HuH-7 (cell line): Measurements from ENCODE around the gene TPSG1.
"Not testable (repeated sequence)": the region's sequence is repeated elsewhere in the genome, so short reads cannot be mapped to it uniquely, and the experiment has no call there.

ENCODE experiments used
- DNase-seq: peaks from one replicate; pipeline ENCODE4 v3.0.0; 2011; ENCODE audit warnings: low spot score

The TPSG1 gene

DNA sequence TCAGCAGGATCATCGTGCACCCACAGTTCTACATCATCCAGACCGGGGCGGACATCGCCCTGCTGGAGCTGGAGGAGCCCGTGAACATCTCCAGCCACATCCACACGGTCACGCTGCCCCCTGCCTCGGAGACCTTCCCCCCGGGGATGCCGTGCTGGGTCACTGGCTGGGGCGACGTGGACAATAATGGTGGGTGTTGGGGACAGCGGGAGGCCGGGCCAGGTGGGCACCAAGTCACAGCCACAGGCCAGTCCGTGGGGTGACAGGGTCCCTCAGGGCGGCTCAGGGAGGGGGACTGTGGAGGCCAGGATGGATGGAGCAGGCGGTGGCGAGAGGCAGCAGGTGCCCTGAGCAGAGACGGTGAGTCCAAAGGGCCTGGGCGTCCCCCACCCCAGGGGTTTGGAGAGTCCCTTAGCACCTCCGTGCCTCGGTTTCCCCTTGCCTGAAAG, 31.8 kb upstream of the TPSG1 start:
- DNase-seq: no peak

GRCh38 chr16:1256296-1256873, 31.3 kb upstream of the TPSG1 start:
- DNase-seq: not testable (repeated sequence)

DNA sequence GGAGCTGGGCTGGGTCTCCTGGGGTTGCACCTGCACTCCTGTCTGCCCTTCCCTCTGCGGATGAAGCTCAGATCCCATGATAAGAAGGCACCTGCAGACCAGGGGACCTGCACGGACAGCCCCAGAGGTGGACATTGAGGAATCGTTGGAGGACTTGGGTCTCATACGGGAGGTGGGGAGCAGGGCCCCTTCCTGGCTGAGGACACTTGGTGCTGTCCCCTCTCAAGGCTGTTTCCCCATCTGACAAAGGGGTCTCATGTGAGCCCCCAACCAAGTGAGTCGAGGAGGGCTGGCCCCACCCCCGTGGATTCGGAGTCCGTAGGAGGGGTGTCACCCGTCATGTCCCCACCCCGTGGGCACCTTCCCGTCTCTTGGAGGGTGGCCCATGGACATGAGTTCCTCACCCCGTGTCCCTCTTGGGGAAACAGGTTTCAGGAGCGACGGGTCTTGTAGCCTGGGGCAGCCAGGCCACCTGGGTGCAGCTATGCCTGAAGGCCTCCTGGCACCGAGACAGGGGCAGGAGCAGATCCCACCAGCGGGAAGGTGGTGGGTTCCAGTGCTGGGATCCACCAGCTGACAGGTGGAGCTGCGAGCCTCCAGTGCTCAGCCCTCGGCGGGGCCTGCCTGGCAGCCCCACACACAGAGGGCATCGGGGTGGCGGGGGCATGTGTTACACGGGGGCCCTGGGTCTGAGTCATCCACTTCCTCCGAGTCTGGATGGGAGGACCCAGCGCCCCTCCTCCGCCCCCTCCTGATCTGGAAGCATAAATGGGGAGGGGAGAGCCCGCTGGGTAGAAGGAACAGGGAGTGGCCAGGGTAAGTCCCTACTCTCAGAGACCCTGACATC, 30.4 kb upstream of the TPSG1 start, which contains the start of gene TPSD1:
TSS of gene TPSD1 (plus strand) at position 794 of the 847 bp plus-strand sequence. CDS start 212 bp downstream, outside the sequence.
- DNase-seq: not testable (repeated sequence)

DNA sequence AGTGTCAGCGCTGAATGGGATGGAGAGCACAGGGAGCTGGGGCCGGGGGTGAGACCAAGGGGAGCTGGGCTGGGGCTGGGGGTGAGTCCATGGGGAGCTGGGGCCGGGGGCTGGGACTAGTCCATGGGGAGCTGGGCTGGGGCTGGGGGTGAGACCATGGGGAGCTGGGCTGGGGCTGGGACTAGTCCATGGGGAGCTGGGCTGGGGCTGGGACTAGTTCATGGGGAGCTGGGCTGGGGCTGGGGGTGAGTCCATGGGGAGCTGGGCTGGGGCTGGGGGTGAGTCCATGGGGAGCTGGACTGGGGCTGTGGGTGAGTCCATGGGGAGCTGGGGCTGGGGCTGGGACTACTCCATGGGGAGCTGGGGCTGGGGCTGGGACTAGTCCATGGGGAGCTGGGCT, 29.8 kb upstream of the TPSG1 start:
- not testable (repeated sequence) for DNase-seq

DNA sequence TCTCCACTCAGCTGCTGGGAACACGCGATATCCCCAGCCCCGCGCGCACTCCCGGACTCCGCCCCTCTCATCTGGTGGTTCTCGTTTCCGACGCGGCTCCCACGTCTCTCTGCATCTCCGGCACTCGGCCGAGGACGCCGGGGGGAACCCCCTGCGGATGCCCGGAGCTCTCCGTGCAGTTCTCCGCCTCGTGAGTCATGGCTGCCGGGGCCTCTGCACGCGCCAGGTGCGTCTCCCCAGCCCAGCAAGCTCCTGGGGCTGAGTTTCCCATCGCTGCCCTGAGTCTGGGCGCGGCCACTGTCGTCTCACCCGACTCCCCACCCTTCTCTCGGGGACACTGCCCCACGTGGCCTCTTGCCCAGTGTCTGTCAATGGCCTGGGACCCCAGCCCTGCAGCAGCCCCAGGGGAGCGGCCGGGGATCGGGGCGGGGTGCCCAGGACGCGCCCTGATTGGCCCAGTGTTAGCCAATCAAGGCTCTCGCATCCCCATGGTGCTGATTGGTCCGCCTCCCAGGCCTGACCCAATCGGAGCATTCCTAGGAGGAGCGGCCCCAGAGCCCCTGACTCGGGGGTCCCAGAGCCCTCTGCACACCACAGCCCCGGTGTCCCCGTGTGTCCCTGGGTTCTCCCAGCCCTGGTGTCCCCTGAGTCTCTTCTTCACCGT, 28.8 kb upstream of the TPSG1 start:
- DNase-seq: not testable (repeated sequence)

DNA sequence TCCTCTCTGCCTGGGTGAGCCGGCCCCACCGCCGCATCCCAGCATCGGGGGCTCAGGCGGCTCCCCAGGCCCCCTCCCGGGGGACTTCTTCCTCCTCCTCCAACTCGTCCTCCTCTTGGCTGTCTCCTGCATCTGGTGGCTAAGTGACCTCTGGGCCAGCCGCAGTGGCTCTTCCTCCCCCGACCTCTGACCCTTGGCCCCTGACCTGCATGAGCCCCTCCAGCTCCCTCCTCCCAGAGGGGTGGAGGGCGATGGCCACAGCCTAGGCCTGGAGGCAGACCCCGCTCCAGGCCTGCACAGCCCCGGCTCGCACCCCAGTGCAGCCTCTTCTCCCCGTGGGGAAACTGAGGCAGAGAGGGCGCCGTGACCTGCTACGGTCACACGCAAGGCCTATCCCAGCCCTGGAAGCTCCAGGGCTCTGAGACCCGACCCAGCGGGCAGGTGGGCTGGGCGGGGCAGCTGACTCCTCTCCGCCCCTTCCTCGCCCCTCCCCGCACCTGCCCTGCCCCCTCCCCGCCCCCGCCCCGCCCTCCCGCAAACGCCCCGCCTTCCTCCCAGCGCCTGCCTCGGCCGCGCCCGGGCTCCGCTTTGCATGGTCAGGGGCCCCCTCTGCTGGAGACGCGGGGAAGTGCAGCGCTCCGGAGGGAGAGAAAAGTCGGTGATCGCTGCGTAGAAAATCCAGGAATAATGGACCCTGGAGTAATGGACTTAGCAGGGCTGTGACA, 24.1 kb upstream of the TPSG1 start:
- DNase-seq: not testable (repeated sequence)

GRCh38 chr16:1247903-1248537, 23.0 kb upstream of the TPSG1 start:
- DNase-seq: not testable (repeated sequence)

DNA sequence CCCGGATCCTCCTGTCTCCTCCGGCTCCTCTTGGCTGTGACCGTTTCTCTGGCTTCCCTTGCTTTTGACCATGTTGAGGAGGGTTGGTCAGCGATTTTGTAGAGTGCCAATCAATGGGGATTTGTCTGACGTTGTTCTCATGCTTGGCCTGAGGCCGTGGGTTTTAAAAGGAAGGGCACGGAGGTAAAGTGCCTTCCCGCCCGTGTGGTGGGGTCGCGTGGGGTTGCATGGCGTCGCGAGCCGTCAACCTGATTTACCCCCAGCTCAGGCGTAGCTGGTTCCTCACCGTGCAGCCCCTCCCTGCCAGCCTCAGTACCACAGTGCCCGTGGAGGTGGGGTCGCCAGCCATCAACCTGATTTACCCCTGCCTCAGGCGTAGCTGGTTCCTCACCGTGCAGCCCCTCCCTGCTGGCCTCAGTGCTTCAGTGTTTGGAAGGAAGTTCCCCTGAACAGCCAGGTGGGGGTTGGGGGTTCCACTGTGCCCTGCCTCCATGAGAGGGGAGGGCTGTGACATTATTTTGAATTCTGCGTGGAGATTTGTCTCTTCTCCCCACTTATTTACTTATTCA, 20.5 kb upstream of the TPSG1 start:
- no peak for DNase-seq

- DNase-seq: no peak
Observed at GRCh38 chr16:1244881-1245280, 19.8 kb upstream of the TPSG1 start.

GRCh38 chr16:1243907-1244850, 19.1 kb upstream of the TPSG1 start:
- not testable (repeated sequence) for DNase-seq

DNA sequence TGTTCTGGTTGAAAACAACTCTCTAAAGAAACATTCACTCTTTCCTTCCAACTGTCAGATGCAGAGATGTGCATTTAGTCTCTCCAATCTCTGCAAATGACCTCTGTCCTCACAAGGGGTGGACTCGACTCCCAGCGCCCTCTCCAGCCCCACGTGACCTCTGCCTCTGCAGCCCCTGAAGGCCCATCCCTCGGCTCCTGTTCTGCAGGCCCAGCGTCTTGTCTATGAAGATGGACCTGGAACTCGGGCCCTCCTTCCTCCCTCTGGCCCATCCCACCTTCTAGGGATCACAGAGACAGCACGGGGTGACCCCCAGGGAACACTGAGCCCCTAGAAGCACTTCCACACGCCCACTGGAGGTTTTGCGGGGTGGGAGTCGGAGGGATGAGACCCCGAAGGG, 18.3 kb upstream of the TPSG1 start:
- DNase-seq: not testable (repeated sequence)

- DNase-seq: not testable (repeated sequence)
Observed at GRCh38 chr16:1241081-1241480, 16.0 kb upstream of the TPSG1 start.

DNA sequence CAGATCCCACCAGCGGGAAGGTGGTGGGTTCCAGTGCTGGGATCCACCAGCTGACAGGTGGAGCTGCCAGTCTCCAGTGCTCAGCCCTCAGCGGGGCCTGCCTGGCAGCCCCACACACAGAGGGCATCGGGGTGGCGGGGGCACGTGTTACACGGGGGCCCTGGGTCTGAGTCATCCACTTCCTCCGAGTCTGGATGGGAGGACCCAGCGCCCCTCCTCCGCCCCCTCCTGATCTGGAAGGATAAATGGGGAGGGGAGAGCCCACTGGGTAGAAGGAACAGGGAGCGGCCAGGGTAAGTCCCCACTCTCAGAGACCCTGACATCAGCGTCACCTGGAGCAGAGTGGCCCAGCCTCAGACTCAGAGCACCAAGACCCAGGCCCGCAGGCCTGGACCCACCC, 15.4 kb upstream of the TPSG1 start, which contains the start of gene TPSAB1:
TSS of gene TPSAB1 (plus strand) at position 270 of the 400 bp plus-strand sequence. CDS start 234 bp downstream, outside the sequence.
- DNase-seq: not testable (repeated sequence)

GRCh38 chr16:1239575-1239974, 14.5 kb upstream of the TPSG1 start:
- not testable (repeated sequence) for DNase-seq

DNA sequence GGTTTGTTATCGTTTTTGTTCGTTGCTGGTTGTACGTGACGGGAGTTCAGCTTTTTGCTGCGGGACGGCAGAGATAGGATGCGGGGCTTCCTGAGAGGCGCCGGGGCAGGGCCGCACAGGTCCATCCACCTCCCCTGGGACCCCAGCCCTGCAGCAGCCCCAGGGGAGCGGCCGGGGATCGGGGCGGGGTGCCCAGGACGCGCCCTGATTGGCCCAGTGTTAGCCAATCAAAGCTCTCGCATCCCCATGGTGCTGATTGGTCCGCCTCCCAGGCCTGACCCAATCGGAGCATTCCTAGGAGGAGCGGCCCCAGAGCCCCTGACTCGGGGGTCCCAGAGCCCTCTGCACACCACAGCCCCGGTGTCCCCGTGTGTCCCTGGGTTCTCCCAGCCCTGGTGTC, 13.8 kb upstream of the TPSG1 start:
- not testable (repeated sequence) for DNase-seq

DNA sequence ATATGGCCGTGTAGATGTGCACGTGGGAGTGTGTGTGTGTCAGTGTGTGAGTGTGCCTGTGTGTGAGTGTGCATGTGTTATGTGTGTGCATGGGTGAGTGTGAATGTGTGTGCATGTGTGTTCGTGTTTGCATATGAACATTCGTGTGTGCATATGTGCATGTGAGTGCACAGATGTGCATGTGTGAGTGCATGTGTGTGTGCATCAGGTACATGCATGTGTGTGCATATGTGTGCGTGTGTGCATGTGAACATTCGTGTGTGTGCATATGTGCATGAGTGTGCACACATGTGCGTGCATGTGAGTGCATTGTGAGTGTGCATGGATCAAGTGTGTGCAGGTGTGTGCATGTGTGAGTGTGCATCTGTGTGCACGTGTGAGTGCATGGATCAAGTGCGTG, 12.9 kb upstream of the TPSG1 start:
- DNase-seq: no peak

GRCh38 chr16:1236659-1237058, 11.6 kb upstream of the TPSG1 start:
- not testable (repeated sequence) for DNase-seq

DNA sequence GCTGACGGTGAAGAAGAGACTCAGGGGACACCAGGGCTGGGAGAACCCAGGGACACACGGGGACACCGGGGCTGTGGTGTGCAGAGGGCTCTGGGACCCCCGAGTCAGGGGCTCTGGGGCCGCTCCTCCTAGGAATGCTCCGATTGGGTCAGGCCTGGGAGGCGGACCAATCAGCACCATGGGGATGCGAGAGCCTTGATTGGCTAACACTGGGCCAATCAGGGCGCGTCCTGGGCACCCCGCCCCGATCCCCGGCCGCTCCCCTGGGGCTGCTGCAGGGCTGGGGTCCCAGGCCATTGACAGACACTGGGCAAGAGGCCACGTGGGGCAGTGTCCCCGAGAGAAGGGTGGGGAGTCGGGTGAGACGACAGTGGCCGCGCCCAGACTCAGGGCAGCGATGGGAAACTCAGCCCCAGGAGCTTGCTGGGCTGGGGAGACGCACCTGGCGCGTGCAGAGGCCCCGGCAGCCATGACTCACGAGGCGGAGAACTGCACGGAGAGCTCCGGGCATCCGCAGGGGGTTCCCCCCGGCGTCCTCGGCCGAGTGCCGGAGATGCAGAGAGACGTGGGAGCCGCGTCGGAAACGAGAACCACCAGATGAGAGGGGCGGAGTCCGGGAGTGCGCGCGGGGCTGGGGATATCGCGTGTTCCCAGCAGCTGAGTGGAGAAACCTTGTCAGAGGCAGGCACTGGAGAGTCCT, 7.1 kb upstream of the TPSG1 start:
- not testable (repeated sequence) for DNase-seq

DNA sequence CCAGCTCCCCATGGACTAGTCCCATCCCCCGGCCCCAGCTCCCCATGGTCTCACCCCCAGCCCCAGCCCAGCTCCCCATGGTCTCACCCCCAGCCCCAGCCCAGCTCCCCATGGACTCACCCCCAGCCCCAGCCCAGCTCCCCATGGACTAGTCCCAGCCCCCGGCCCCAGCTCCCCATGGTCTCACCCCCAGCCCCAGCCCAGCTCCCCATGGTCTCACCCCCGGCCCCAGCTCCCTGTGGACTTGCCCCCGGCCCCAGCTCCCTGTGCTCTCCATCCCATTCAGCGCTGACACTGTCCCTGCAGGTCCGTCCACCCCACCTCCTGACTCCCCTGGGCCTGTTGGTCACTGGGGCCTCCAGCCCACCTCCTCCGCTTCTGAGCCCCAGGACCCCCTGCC, 6.2 kb upstream of the TPSG1 start:
- DNase-seq: not testable (repeated sequence)
